BLaER1 (cell line): ENCODE data around the gene NDRG3.

Experiments
- H3K27ac ChIP-seq: shearing (Covaris generic); formaldehyde crosslinking; 2 replicates; pipeline ENCODE4 v1.8.1; 2022
- H3K27me3 ChIP-seq: shearing (Covaris generic); formaldehyde crosslinking; 2 replicates; pipeline ENCODE4 v1.8.1; 2022
- H3K36me3 ChIP-seq: shearing (Covaris generic); formaldehyde crosslinking; 2 replicates; pipeline ENCODE4 v1.8.1; 2022
- H3K4me1 ChIP-seq: shearing (Covaris generic); formaldehyde crosslinking; 2 replicates; pipeline ENCODE4 v1.8.1; 2022
- H3K4me2 ChIP-seq: shearing (Covaris generic); formaldehyde crosslinking; 2 replicates; pipeline ENCODE4 v1.8.1; 2022
- H3K4me3 ChIP-seq: shearing (Covaris generic); formaldehyde crosslinking; 2 replicates; pipeline ENCODE4 v1.8.1; 2022
- H3K9ac ChIP-seq: shearing (Covaris generic); formaldehyde crosslinking; 2 replicates; pipeline ENCODE4 v1.8.1; 2022
- H3K9me3 ChIP-seq: shearing (Covaris generic); formaldehyde crosslinking; 2 replicates; pipeline ENCODE4 v1.8.1; 2022
- H4K20me1 ChIP-seq: shearing (Covaris generic); formaldehyde crosslinking; 2 replicates; pipeline ENCODE4 v1.8.1; 2022
- Cebpa-rat ChIP-seq: shearing (Covaris generic); IDR thresholded peaks from 2 replicates; pipeline ENCODE4 v1.8.1; 2022

NDRG3 gene

GRCh38 chr20:36768768-36769430 lies 23.0 kb upstream of the NDRG3 start:
- Histone ChIP-seq H3K36me3 (peaks cover 63% of the 10 kb centered on the region), H4K20me1 (no peaks in the 10 kb centered on the region), H3K27me3 (no peaks in the 10 kb centered on the region), H3K4me3 (no peak overlapping the region), H3K4me2 (no peak overlapping the region), H3K4me1 (peaks cover 31% of the 10 kb centered on the region), H3K27ac (no peak overlapping the region), H3K9me3 (no peaks in the 10 kb centered on the region), H3K9ac (0 out of 2 replicates have a peak overlapping the region, but pooled peaks have one; percentile 4)
- TF ChIP-seq Cebpa-rat, result no peak

DNA sequence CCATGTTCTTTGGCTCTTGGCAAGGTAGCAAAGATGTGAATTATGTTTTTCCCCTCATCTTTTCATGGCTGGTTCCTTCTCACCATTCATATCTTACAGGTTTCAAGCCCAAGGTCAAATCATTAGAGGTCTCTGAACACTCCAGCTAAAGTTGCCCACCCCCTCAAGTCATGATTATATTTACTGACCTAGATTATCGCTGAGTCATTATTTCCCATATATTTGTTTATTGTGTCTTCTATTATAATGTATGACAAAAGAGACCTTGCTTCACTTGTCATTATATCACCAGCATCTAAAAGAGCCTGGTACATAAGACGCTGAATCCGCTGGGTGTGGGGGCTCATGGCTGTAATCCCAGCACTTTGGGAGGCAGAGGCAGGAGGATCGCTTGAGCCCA lies 15.2 kb upstream of the NDRG3 start:
- Histone ChIP-seq H3K36me3 (peaks cover 81% of the 10 kb centered on the region), H3K27ac (no peak overlapping the region), H3K27me3 (no peaks in the 10 kb centered on the region), H4K20me1 (no peaks in the 10 kb centered on the region), H3K4me1 (peaks cover 27% of the 10 kb centered on the region), H3K4me2 (no peak overlapping the region), H3K4me3 (no peak overlapping the region), H3K9ac (no peak overlapping the region), H3K9me3 (no peaks in the 10 kb centered on the region)
- TF ChIP-seq Cebpa-rat, result no peak

GRCh38 chr20:36760647-36761046 lies 14.8 kb upstream of the NDRG3 start:
- Histone ChIP-seq H3K9me3 (no peaks in the 10 kb centered on the region), H3K4me1 (peaks cover 29% of the 10 kb centered on the region), H3K4me3 (no peak overlapping the region), H3K4me2 (no peak overlapping the region), H4K20me1 (no peaks in the 10 kb centered on the region), H3K9ac (no peak overlapping the region), H3K27ac (no peak overlapping the region), H3K36me3 (peaks cover 81% of the 10 kb centered on the region), H3K27me3 (no peaks in the 10 kb centered on the region)
- no peak for TF ChIP-seq Cebpa-rat

GRCh38 chr20:36758276-36758675 lies 12.4 kb upstream of the NDRG3 start:
- Histone ChIP-seq H3K9me3 (no peaks in the 10 kb centered on the region), H4K20me1 (no peaks in the 10 kb centered on the region), H3K4me1 (peaks cover 42% of the 10 kb centered on the region), H3K4me3 (no peak overlapping the region), H3K27me3 (no peaks in the 10 kb centered on the region), H3K9ac (peak overlapping the region; percentile 78), H3K36me3 (peaks cover 86% of the 10 kb centered on the region), H3K4me2 (peak overlapping the region; percentile 92), H3K27ac (peak overlapping the region; percentile 92)
- TF ChIP-seq Cebpa-rat, result no peak

- H3K9ac ChIP-seq, result no peak overlapping the region; the same call in 1 of the 2 replicates
- H3K9me3 ChIP-seq, result no peaks in the 10 kb centered on the region
- no peaks in the 10 kb centered on the region for H4K20me1 ChIP-seq
- peak overlapping the region; percentile 92 for H3K27ac ChIP-seq
- H3K4me3 ChIP-seq, result no peak overlapping the region
- H3K4me2 ChIP-seq, result peak overlapping the region; percentile 92
- TF ChIP-seq Cebpa-rat, result no peak
- H3K36me3 ChIP-seq, result peaks cover 86% of the 10 kb centered on the region
- no peaks in the 10 kb centered on the region for H3K27me3 ChIP-seq
- H3K4me1 ChIP-seq, result peaks cover 42% of the 10 kb centered on the region
These were observed 10.6 kb upstream of the NDRG3 start for GRCh38 chr20:36756496-36756895.

- Histone ChIP-seq H3K9ac (peak overlapping the region; percentile 3; the same call in 1 of the 2 replicates), H3K36me3 (peaks cover 87% of the 10 kb centered on the region), H3K4me1 (peaks cover 42% of the 10 kb centered on the region), H3K9me3 (no peaks in the 10 kb centered on the region), H4K20me1 (no peaks in the 10 kb centered on the region), H3K27ac (peak overlapping the region; percentile 36; the same call in 1 of the 2 replicates), H3K4me2 (peak overlapping the region; percentile 31), H3K4me3 (no peak overlapping the region), H3K27me3 (no peaks in the 10 kb centered on the region)
- TF ChIP-seq Cebpa-rat, result no peak
These were observed 8.8 kb upstream of the NDRG3 start for GRCh38 chr20:36754656-36755222.

GRCh38 chr20:36752582-36752981 lies 6.7 kb upstream of the NDRG3 start:
- no peaks in the 10 kb centered on the region for H4K20me1 ChIP-seq
- H3K4me2 ChIP-seq, result no peak overlapping the region
- TF ChIP-seq Cebpa-rat, result no peak
- H3K27ac ChIP-seq, result no peak overlapping the region
- H3K27me3 ChIP-seq, result no peaks in the 10 kb centered on the region
- H3K9ac ChIP-seq, result no peak overlapping the region
- no peaks in the 10 kb centered on the region for H3K9me3 ChIP-seq
- no peak overlapping the region for H3K4me3 ChIP-seq
- peaks cover 80% of the 10 kb centered on the region for H3K36me3 ChIP-seq
- peaks cover 29% of the 10 kb centered on the region for H3K4me1 ChIP-seq

DNA sequence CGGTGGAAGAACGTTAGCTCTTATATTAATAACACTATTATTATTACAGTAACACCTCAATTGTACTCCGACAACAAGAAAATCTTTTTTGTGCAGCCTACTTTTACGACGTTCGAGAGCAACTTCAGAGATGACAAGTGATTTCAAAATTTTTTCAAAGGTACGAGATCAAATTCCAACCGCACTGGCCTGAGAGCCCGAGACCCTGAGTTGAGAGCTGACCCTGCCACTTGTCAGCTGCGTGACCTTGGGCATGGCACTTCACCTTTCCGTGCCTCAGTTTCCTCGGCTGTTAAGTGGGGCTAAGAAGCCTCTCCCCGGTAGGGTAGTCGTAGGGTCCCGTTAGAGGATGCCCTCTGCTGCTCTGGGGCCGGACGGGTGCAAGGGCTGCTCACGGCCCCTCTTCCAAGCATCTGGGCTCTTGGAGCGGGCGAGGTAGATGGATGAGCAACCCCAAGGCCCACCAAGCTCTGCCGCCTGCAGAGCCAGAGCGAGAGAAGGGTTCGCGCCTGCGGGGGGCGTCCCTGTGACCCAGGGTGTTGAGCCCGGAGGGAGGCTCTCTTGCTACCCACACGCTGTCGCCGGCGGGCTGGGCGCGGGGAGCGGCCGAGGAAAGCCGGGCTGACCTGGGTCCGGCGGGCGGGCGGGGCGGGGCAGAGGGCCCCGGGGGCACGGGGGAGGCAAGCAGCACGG lies 510 bp downstream of the NDRG3 start:
- H3K9me3 ChIP-seq, result no peaks in the 10 kb centered on the region
- H3K4me1 ChIP-seq, result peaks cover 21% of the 10 kb centered on the region
- H3K36me3 ChIP-seq, result peaks cover 11% of the 10 kb centered on the region
- peak overlapping the region; percentile 81 for H3K9ac ChIP-seq
- H3K4me2 ChIP-seq, result peak overlapping the region; percentile 99
- TF ChIP-seq Cebpa-rat, result no peak
- H3K27ac ChIP-seq, result peak overlapping the region; percentile 26; the same call in 1 of the 2 replicates
- H3K4me3 ChIP-seq, result peak overlapping the region; percentile 77
- peaks cover 8% of the 10 kb centered on the region; the same call in 1 of the 2 replicates for H4K20me1 ChIP-seq
- no peaks in the 10 kb centered on the region for H3K27me3 ChIP-seq

DNA sequence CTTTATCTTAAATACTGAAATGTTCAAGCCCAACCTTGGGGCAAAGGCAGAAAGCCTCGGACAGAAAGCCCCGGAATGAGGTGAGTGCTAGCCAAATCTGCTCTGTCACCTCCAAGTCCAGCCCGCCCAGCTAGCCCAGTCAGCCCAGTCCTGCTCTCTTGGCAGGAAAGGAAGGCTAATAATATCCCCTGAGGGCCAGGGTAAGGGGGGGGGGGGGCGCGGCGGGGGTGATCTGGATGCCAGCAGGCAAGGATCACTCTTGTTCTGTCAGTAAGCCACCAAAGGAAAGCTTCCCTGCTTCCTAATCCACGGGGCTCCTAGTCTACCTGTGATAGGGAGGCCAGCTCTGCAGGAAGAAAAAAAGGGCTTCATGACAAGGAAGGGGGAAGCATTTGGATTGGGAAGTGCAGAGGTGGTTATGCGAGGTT lies 1.1 kb downstream of the NDRG3 start:
- Histone ChIP-seq H4K20me1 (peaks cover 8% of the 10 kb centered on the region; the same call in 1 of the 2 replicates), H3K4me1 (peaks cover 21% of the 10 kb centered on the region), H3K27me3 (no peaks in the 10 kb centered on the region), H3K27ac (no peak overlapping the region), H3K4me2 (peak overlapping the region; percentile 99), H3K9ac (peak overlapping the region; percentile 81), H3K9me3 (no peaks in the 10 kb centered on the region), H3K4me3 (peak overlapping the region; percentile 77), H3K36me3 (peaks cover 5% of the 10 kb centered on the region)
- TF ChIP-seq Cebpa-rat, result no peak

- H3K9me3 ChIP-seq, result no peaks in the 10 kb centered on the region
- peak overlapping the region; percentile 99 for H3K4me2 ChIP-seq
- peaks cover 21% of the 10 kb centered on the region for H3K4me1 ChIP-seq
- no peaks in the 10 kb centered on the region for H3K27me3 ChIP-seq
- H3K4me3 ChIP-seq, result no peak overlapping the region
- no peak for TF ChIP-seq Cebpa-rat
- no peak overlapping the region for H3K27ac ChIP-seq
- H3K36me3 ChIP-seq, result no peaks in the 10 kb centered on the region
- H4K20me1 ChIP-seq, result peaks cover 8% of the 10 kb centered on the region; the same call in 1 of the 2 replicates
- H3K9ac ChIP-seq, result no peak overlapping the region
These were observed 1.6 kb downstream of the NDRG3 start for GRCh38 chr20:36744243-36744642.
